Colonic mucosa (tissue), 4 donors: ENCODE results near the gene CDKAL1. TPM values are rescaled to one million over a fixed set of nuclear protein-coding genes. Genes with fewer than 3 reads are reported as not detected.

ENCODE experiments used
- DNase-seq: peaks from one replicate; pipeline ENCODE4 v3.0.0-alpha.2; 2020
- H3K27ac ChIP-seq: fragments of 200-600 bp; one replicate; pipeline ENCODE4 v1.8.0; 2021
- H3K27me3 ChIP-seq: fragments of 200-600 bp; one replicate; pipeline ENCODE4 v1.8.0; 2021
- H3K36me3 ChIP-seq: fragments of 200-600 bp; one replicate; pipeline ENCODE4 v1.8.0; 2021
- H3K4me1 ChIP-seq: fragments of 200-600 bp; one replicate; pipeline ENCODE4 v1.8.0; 2021; ENCODE audit warnings: mild to moderate bottlenecking
- H3K4me3 ChIP-seq: fragments of 200-600 bp; one replicate; pipeline ENCODE4 v1.8.0; 2021
- H3K9ac ChIP-seq, 2 donors: one replicate each; pipeline ENCODE4 v1.7.0; 2013; ENCODE audit warnings: control low read depth in 2 of 2, low read depth in 2 of 2, low read length in 2 of 2
- H3K9me3 ChIP-seq: fragments of 200-600 bp; one replicate; pipeline ENCODE4 v1.8.0; 2021
- CTCF ChIP-seq: fragments of 200-600 bp; IDR thresholded peaks from one replicate; pipeline ENCODE4 v1.8.0; 2022; ENCODE audit warnings: antibody characterized with exemption, mild to moderate bottlenecking
- intact Hi-C: fragments of 100-400 bp; cut with DNase I; formaldehyde crosslinking; loops from one replicate; pipeline ENCODE4 v1.14.1; 2022
- total RNA-seq, 2 donors: library from RNA; stranded (reverse); fragmentation: NEBNext Ultra II Directional in 1 of 2; extraction: Animal tissue kit (Norgen Biotek cat#: 25700) in 1 of 2; gene quantifications; one replicate each; pipeline ENCODE4 v1.2.1, GENCODE V29; 2021
- donor health status: healthy.
- donor health status: DM: no; HTN: no; CAD: no.
- donor health status: DM: no; HTN: no; CAD: no.

Gene CDKAL1
- total RNA-seq, 2 donors from 2014 or later = 13.8 to 14.2 TPM

GRCh38 chr6:21132856-21133838 lies 598.9 kb downstream of the CDKAL1 start:
- H3K9me3 ChIP-seq = no peaks in the 10 kb centered on the region
- H3K9ac ChIP-seq = no peak overlapping the region
- no peak for DNase-seq
- intact Hi-C loops = no loop called here
- no peak for TF ChIP-seq CTCF
- no peaks in the 10 kb centered on the region for H3K27me3 ChIP-seq
- no peaks in the 10 kb centered on the region for H3K4me1 ChIP-seq
- H3K4me3 ChIP-seq = no peak overlapping the region
- no peak overlapping the region for H3K27ac ChIP-seq
- H3K36me3 ChIP-seq = no peaks in the 10 kb centered on the region

GRCh38 chr6:21133901-21134300 lies 599.6 kb downstream of the CDKAL1 start:
- intact Hi-C loops = no loop called here
- no peak for DNase-seq
- Histone ChIP-seq H3K27ac (no peak overlapping the region), H3K9me3 (no peaks in the 10 kb centered on the region), H3K27me3 (no peaks in the 10 kb centered on the region), H3K36me3 (no peaks in the 10 kb centered on the region), H3K9ac (no peak overlapping the region), H3K4me1 (no peaks in the 10 kb centered on the region), H3K4me3 (no peak overlapping the region)
- no peak for TF ChIP-seq CTCF

- Histone ChIP-seq H3K4me3 (no peak overlapping the region), H3K9me3 (no peaks in the 10 kb centered on the region), H3K4me1 (no peaks in the 10 kb centered on the region), H3K36me3 (no peaks in the 10 kb centered on the region), H3K27me3 (no peaks in the 10 kb centered on the region), H3K27ac (no peak overlapping the region), H3K9ac (no peak overlapping the region)
- DNase-seq = no peak
- intact Hi-C loops = no loop called here
- no peak for TF ChIP-seq CTCF
These were observed 600.1 kb downstream of the CDKAL1 start for GRCh38 chr6:21134356-21134755.

- DNase-seq = no peak
- intact Hi-C loops = no loop called here
- no peaks in the 10 kb centered on the region for H3K4me1 ChIP-seq
- H3K27me3 ChIP-seq = no peaks in the 10 kb centered on the region
- no peak for TF ChIP-seq CTCF
- no peak overlapping the region for H3K27ac ChIP-seq
- H3K36me3 ChIP-seq = no peaks in the 10 kb centered on the region
- H3K4me3 ChIP-seq = no peak overlapping the region
- no peaks in the 10 kb centered on the region for H3K9me3 ChIP-seq
- no peak overlapping the region for H3K9ac ChIP-seq
These were observed 601.3 kb downstream of the CDKAL1 start for GRCh38 chr6:21135484-21136013.

- intact Hi-C loops = no loop called here
- Histone ChIP-seq H3K27ac (no peak overlapping the region), H3K27me3 (no peaks in the 10 kb centered on the region), H3K9ac (no peak overlapping the region), H3K36me3 (no peaks in the 10 kb centered on the region), H3K9me3 (no peaks in the 10 kb centered on the region), H3K4me1 (no peaks in the 10 kb centered on the region), H3K4me3 (no peak overlapping the region)
- TF ChIP-seq CTCF = no peak
- DNase-seq = no peak
These were observed 603.6 kb downstream of the CDKAL1 start for GRCh38 chr6:21137700-21138335.
